HG03575 (cell line): ENCODE data around the gene ORAI3.

Experiments used
- ATAC-seq: cut with Tn5 transposase; IDR thresholded peaks from one replicate; pipeline ENCODE4 v1.9.1; 2021; ENCODE audit not compliant: unreplicated experiment, insufficient number of reproducible peaks, low FRiP score; ENCODE audit errors: extremely low read depth

The ORAI3 gene

GRCh38 chr16:30984669-30985400 is 36.0 kb downstream of the ORAI3 start, which contains the start of gene HSD3B7:
HSD3B7 (plus strand) TSS chr16:30985207; CDS start chr16:30985659, 452 bp downstream.
- ATAC-seq: no peak

- ATAC-seq: no peak
These were observed 36.7 kb downstream of the ORAI3 start for GRCh38 chr16:30985401-30986128.

GRCh38 chr16:30986129-30986991 is 37.5 kb downstream of the ORAI3 start:
- ATAC-seq: no peak

GRCh38 chr16:30987581-30988190 is 38.8 kb downstream of the ORAI3 start:
- ATAC-seq: no peak

- no peak for ATAC-seq
These were observed 40.7 kb downstream of the ORAI3 start for GRCh38 chr16:30989469-30990047.

GRCh38 chr16:30990105-30990504 is 41.2 kb downstream of the ORAI3 start:
- no peak for ATAC-seq

- ATAC-seq: no peak
These were observed 42.2 kb downstream of the ORAI3 start for GRCh38 chr16:30991052-30991451.

- ATAC-seq: no peak
These were observed 43.5 kb downstream of the ORAI3 start for GRCh38 chr16:30992276-30992780.

- ATAC-seq: no peak
These were observed 44.3 kb downstream of the ORAI3 start for GRCh38 chr16:30992931-30993816.

- ATAC-seq: no peak
These were observed 47.1 kb downstream of the ORAI3 start for GRCh38 chr16:30995927-30996323.

GRCh38 chr16:30996324-30996984 is 47.6 kb downstream of the ORAI3 start:
- no peak for ATAC-seq

- ATAC-seq: no peak
These were observed 48.3 kb downstream of the ORAI3 start for GRCh38 chr16:30996985-30997724.

GRCh38 chr16:30997725-30998711 is 49.1 kb downstream of the ORAI3 start:
- no peak for ATAC-seq

- ATAC-seq: no peak
These were observed 50.2 kb downstream of the ORAI3 start for GRCh38 chr16:30998852-30999761.
